RKO (cell line): Measurements from ENCODE around the gene ADGRV1.
A peak's percentile ranks its signal among the peaks of the same experiment; 100 is the strongest.
"Not testable (repeated sequence)": the region's sequence is repeated elsewhere in the genome, so short reads cannot be mapped to it uniquely, and the experiment has no call there.

ENCODE experiments used
- DNase-seq: peaks from one replicate; pipeline ENCODE4 v3.0.0-alpha.2; 2016; ENCODE audit warnings: low spot score

ADGRV1 gene

GRCh38 chr5:90810211-90810610, 251.6 kb downstream of the ADGRV1 start:
- DNase-seq: no peak

GRCh38 chr5:90813392-90813791, 254.8 kb downstream of the ADGRV1 start:
- no peak for DNase-seq

GRCh38 chr5:90822062-90822461, 263.5 kb downstream of the ADGRV1 start:
- DNase-seq: not testable (repeated sequence)

GRCh38 chr5:90824436-90824835, 265.8 kb downstream of the ADGRV1 start:
- no peak for DNase-seq

GRCh38 chr5:90830058-90830457, 271.5 kb downstream of the ADGRV1 start:
- DNase-seq: no peak

GRCh38 chr5:90833753-90834152, 275.2 kb downstream of the ADGRV1 start:
- DNase-seq: no peak

GRCh38 chr5:90834711-90835110, 276.1 kb downstream of the ADGRV1 start:
- DNase-seq: no peak

- no peak for DNase-seq
Measured at GRCh38 chr5:90843443-90843842, 284.8 kb downstream of the ADGRV1 start.

GRCh38 chr5:90844931-90845330, 286.3 kb downstream of the ADGRV1 start:
- DNase-seq: no peak

GRCh38 chr5:90845723-90846554, 287.3 kb downstream of the ADGRV1 start:
- no peak for DNase-seq

GRCh38 chr5:90847606-90848005, 289.0 kb downstream of the ADGRV1 start:
- not testable (repeated sequence) for DNase-seq

GRCh38 chr5:90849939-90850338, 291.3 kb downstream of the ADGRV1 start:
- DNase-seq: no peak

GRCh38 chr5:90852531-90852930, 293.9 kb downstream of the ADGRV1 start:
- no peak for DNase-seq

- DNase-seq: no peak
Measured at GRCh38 chr5:90853750-90854149, 295.2 kb downstream of the ADGRV1 start.

GRCh38 chr5:90854169-90854568, 295.6 kb downstream of the ADGRV1 start:
- DNase-seq: no peak

- no peak for DNase-seq
Measured at GRCh38 chr5:90855296-90856010, 296.9 kb downstream of the ADGRV1 start.

- DNase-seq: no peak
Measured at GRCh38 chr5:90861843-90862586, 303.4 kb downstream of the ADGRV1 start.

- DNase-seq: no peak
Measured at GRCh38 chr5:90865180-90865579, 306.6 kb downstream of the ADGRV1 start.

GRCh38 chr5:90866333-90866732, 307.7 kb downstream of the ADGRV1 start:
- DNase-seq: peak; percentile 71

GRCh38 chr5:90866915-90867731, 308.5 kb downstream of the ADGRV1 start:
- DNase-seq: peak; percentile 4

GRCh38 chr5:90868799-90869198, 310.2 kb downstream of the ADGRV1 start:
- DNase-seq: no peak
